AG10803 (cell line): Measurements from ENCODE around the gene MYO3B.

ENCODE experiments used
- DNase-seq: peaks from one replicate; pipeline ENCODE4 v3.0.0; 2010; ENCODE audit warnings: low read depth
- H3K4me3 ChIP-seq: 2 replicates; pipeline ENCODE4 v1.5.1; 2011; ENCODE audit warnings: mild to moderate bottlenecking, low read length, control low read depth
- CTCF ChIP-seq: conservative IDR thresholded peaks from 2 replicates; pipeline ENCODE4 v1.5.1; 2011; ENCODE audit warnings: mild to moderate bottlenecking, low read length, control low read depth, inconsistent platforms

The MYO3B gene

GRCh38 chr2:170503971-170504809 is 326.2 kb downstream of the MYO3B start:
- no peak for DNase-seq
- no peak overlapping the region for H3K4me3 ChIP-seq
- no peak for TF ChIP-seq CTCF

DNA sequence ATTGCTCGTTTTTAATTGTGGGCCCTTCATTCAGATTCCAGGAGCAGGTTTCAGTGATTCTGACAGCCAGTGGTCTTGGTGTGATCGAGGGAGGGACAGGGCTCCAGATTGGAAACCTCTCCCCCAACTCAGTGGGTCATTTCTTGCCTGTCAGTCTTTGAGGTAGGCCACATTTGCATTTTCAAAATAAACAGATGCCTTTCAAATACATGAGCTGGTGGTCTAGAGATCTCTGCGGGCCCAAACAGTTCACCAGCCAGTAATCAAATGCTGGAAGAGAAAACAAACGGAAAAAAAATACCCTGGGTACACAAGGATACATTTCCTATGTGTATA is 326.8 kb downstream of the MYO3B start:
- TF ChIP-seq CTCF, result no peak
- H3K4me3 ChIP-seq, result no peak overlapping the region
- no peak for DNase-seq

GRCh38 chr2:170505631-170506275 is 327.8 kb downstream of the MYO3B start:
- no peak overlapping the region for H3K4me3 ChIP-seq
- no peak for TF ChIP-seq CTCF

DNA sequence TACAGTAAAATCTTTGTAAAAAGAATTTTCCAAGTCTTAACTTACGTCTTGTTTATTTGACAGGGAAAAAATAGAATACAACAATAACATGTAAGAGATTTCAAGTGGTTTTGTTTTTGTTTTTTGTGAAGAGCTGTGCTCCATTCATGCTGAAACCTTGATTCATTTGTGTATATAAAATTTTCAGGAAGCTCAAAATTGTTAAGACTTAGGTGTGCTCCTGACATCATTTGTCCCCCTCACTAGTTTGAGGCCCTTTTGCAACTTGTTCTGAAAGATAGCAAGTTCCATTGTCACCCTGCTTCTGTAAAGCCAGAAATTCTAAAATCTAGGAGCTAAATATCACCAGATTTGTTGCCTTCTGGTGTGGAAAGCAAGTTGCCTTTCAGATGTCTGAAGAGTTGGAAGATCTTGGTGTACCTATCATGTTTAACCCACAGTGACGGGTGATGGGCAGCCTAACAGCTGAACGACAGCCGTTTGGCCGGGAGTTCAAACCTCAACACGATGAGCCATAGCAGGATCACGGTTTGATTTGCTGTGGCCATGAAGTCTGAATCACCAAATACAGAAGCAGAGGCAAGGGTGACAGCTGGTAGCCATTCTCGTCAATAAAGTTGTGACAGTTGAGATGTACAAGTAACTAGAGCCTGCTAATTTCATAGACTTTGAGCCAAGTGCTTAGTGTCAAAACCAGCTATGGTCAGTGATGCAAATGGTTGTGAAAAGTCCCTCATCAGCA is 331.7 kb downstream of the MYO3B start:
- no peak for DNase-seq
- H3K4me3 ChIP-seq, result no peak overlapping the region
- no peak for TF ChIP-seq CTCF

More at GRCh38 chr2:170505631-170506275, 327.8 kb downstream of the MYO3B start:
- no peak for DNase-seq

DNA sequence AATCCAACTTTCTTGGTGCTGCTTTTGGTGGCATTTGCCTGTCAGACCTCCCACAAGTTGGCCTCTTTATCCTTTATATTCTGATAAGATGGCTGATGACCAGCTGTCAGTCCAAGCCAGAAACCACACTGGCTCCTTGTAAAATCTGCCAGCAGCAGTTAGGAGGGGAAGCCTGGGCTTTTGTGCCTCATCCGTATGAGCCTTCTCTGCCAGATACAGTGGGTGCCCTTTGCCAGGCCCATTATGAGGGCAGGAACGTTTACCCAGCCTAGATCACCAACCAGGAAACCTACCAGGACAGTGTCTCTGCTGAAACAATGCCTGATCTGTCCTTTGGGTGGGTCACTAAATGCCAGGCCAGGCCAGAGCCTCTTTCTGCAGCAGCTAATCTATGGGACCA is 334.3 kb downstream of the MYO3B start:
- DNase-seq, result no peak
- no peak overlapping the region for H3K4me3 ChIP-seq
- TF ChIP-seq CTCF, result no peak

DNA sequence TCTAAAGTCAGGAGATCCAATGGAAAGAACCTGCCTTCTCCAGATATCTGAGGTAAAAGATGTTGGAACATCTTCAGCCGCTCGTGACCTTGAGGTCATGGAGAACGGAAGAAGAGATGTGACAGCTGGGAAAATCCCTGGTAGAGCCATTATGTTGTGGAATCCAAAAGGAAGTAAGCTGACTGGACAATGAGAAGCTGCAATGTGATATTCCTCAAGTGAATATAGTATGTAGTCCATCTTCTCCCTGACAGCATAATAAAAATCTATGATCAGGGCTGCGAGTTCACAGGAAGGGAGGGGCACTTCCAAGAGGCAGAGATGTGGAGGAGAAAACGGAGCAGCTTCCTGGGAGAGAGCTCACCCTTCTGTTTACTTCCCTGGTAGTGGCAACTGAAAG is 336.2 kb downstream of the MYO3B start:
- no peak for TF ChIP-seq CTCF
- DNase-seq, result no peak
- H3K4me3 ChIP-seq, result no peak overlapping the region

- H3K4me3 ChIP-seq, result no peak overlapping the region
- no peak for TF ChIP-seq CTCF
- DNase-seq, result no peak
These were observed 339.6 kb downstream of the MYO3B start for GRCh38 chr2:170517538-170517937.
